CD4-positive, alpha-beta T cell (primary cell): ENCODE results near the gene CCDC154. TPM values are rescaled to one million over a fixed set of nuclear protein-coding genes. Genes with fewer than 3 reads are reported as not detected.

ENCODE experiments used
- ATAC-seq: fragments of 200-7000 bp; cut with Tn5 transposase; one replicate; pipeline ENCODE4 v1.10.0; 2022; ENCODE audit warnings: mild to moderate bottlenecking; ENCODE audit not compliant: poor library complexity
- CTCF ChIA-PET: fragments of 350-600 bp; sonication (Branson Sonifier 250); formaldehyde crosslinking; loops from one replicate; lab custom pipeline; 2021; ENCODE audit warnings: antibody characterized with exemption, inconsistent platforms; lab: Charles Lee
- POLR2A ChIA-PET: fragments of 350-600 bp; sonication (Branson Sonifier 250); formaldehyde crosslinking; loops from one replicate; lab custom pipeline; 2021; ENCODE audit warnings: antibody characterized with exemption, inconsistent platforms; lab: Charles Lee
- DNase-seq, 14 experiments: peaks; one replicate each; pipeline ENCODE4 v3.0.0-alpha.2; 2013 to 2020; ENCODE audit warnings: mixed read lengths in 2 of 14
- H3K27ac ChIP-seq, 2 donors: one replicate each; pipeline versions ENCODE4 v1.5.1 to v1.7.0; 2013; ENCODE audit warnings: low read length in 2 of 2, low read depth in 1 of 2, mild to moderate bottlenecking in 1 of 2
- H3K27me3 ChIP-seq, 2 experiments: 1 replicate in 1 of 2; 2 replicates in 1 of 2; pipeline versions ENCODE4 v1.6.1 to v1.7.0; 2013; ENCODE audit warnings: low read length in 2 of 2, control low read depth in 1 of 2, mild to moderate bottlenecking in 1 of 2, moderate library complexity in 1 of 2; ENCODE audit not compliant: insufficient read depth in 2 of 2, control insufficient read depth in 1 of 2
- H3K36me3 ChIP-seq: one replicate; pipeline ENCODE4 v1.6.1; 2013; ENCODE audit warnings: low read length, control low read depth; ENCODE audit not compliant: insufficient read depth
- H3K4me1 ChIP-seq: one replicate; pipeline ENCODE4 v1.6.1; 2013; ENCODE audit warnings: low read length, control low read depth; ENCODE audit not compliant: insufficient read depth
- H3K4me3 ChIP-seq: one replicate; pipeline ENCODE4 v1.5.1; 2013; ENCODE audit warnings: mild to moderate bottlenecking, low read length, moderate library complexity
- H3K9me3 ChIP-seq, 2 experiments: 1 replicate in 1 of 2; 2 replicates in 1 of 2; pipeline versions ENCODE4 v1.6.1 to v1.7.0; 2013; ENCODE audit warnings: low read length in 2 of 2, mild to moderate bottlenecking in 2 of 2, control low read depth in 1 of 2, moderate library complexity in 1 of 2; ENCODE audit not compliant: control insufficient read depth in 1 of 2, insufficient read depth in 1 of 2
- H3K27ac Mint-ChIP-seq: one replicate; pipeline ENCODE4 v1.8.0; 2020; ENCODE audit warnings: mixed read lengths
- H3K27me3 Mint-ChIP-seq: one replicate; pipeline ENCODE4 v1.8.0; 2021; ENCODE audit warnings: mixed read lengths
- H3K36me3 Mint-ChIP-seq: one replicate; pipeline ENCODE4 v1.8.0; 2021; ENCODE audit warnings: low read depth, mixed read lengths
- H3K4me1 Mint-ChIP-seq: one replicate; pipeline ENCODE4 v1.8.0; 2021; ENCODE audit warnings: low read depth, mixed read lengths
- H3K4me3 Mint-ChIP-seq: one replicate; pipeline ENCODE4 v1.8.0; 2020; ENCODE audit warnings: mild to moderate bottlenecking, mixed read lengths
- H3K9me3 Mint-ChIP-seq: one replicate; pipeline ENCODE4 v1.8.0; 2020; ENCODE audit warnings: mixed read lengths
- CTCF ChIP-seq: fragments of 200-600 bp; IDR thresholded peaks from one replicate; pipeline ENCODE4 v1.8.0; 2022; ENCODE audit warnings: antibody characterized with exemption, mild to moderate bottlenecking
- intact Hi-C, 2 experiments: fragments of 100-400 bp; cut with DNase I in 1 of 2; cut with micrococcal nuclease in 1 of 2; formaldehyde crosslinking; loops; one replicate each; pipeline versions ENCODE4 v1.15.1 to v1.9.0; 2023 to 2025; cut with DNase I, micrococcal nuclease
- total RNA-seq, 174 experiments: library from RNA in 2 of 174; stranded (reverse) in 2 of 174; gene quantifications; one replicate each; pipeline ENCODE4 v1.2.3 and lab custom pipeline; 2021 to 2026

CCDC154 gene
- total RNA-seq, 2 experiments from 2014 or later: 2.9 to 3.0 TPM

GRCh38 chr16:1387331-1387730 lies 57.0 kb downstream of the CCDC154 start:
- no peak overlapping the region for H3K4me3 ChIP-seq
- peaks cover 3% of the 10 kb centered on the region for H3K4me1 ChIP-seq
- H3K27ac Mint-ChIP-seq: no peak overlapping the region
- H3K9me3 ChIP-seq: no peaks in the 10 kb centered on the region
- no peaks in the 10 kb centered on the region for H3K27me3 Mint-ChIP-seq
- intact Hi-C loops: no loop called here
- no peak overlapping the region for H3K27ac ChIP-seq
- CTCF ChIA-PET: no interaction called here
- H3K27me3 ChIP-seq: no peaks in the 10 kb centered on the region
- no peak for DNase-seq
- no peak for ATAC-seq
- peaks cover 43% of the 10 kb centered on the region for H3K36me3 ChIP-seq
- no peak overlapping the region for H3K4me3 Mint-ChIP-seq
- H3K4me1 Mint-ChIP-seq: no peaks in the 10 kb centered on the region
- H3K9me3 Mint-ChIP-seq: no peaks in the 10 kb centered on the region
- H3K36me3 Mint-ChIP-seq: peaks cover 31% of the 10 kb centered on the region
- POLR2A ChIA-PET: interaction anchor here (0.6 kb wide), 1 partner anchor 43 kb away, joined by 3 read pairs; no protein-coding TSS in a partner anchor
- TF ChIP-seq CTCF: no peak

GRCh38 chr16:1385232-1385631 lies 59.1 kb downstream of the CCDC154 start:
- no peak for ATAC-seq
- TF ChIP-seq CTCF: no peak
- CTCF ChIA-PET: no interaction called here
- peaks cover 31% of the 10 kb centered on the region for H3K36me3 Mint-ChIP-seq
- H3K27me3 ChIP-seq: no peaks in the 10 kb centered on the region
- no peak overlapping the region for H3K4me3 Mint-ChIP-seq
- H3K4me1 Mint-ChIP-seq: peaks cover under 1% of the 10 kb centered on the region
- H3K4me3 ChIP-seq: no peak overlapping the region
- intact Hi-C loops: no loop called here
- H3K27ac ChIP-seq: no peak overlapping the region
- no peaks in the 10 kb centered on the region for H3K27me3 Mint-ChIP-seq
- H3K9me3 Mint-ChIP-seq: no peaks in the 10 kb centered on the region
- DNase-seq: no peak
- peaks cover 47% of the 10 kb centered on the region for H3K36me3 ChIP-seq
- H3K4me1 ChIP-seq: peaks cover 2% of the 10 kb centered on the region
- no peak overlapping the region for H3K27ac Mint-ChIP-seq
- no peaks in the 10 kb centered on the region for H3K9me3 ChIP-seq
- POLR2A ChIA-PET: no interaction called here

Other genes with a start within 250 kb of the CCDC154 start
- not detected for gene TPSG1, start 219.3 kb downstream of the CCDC154 start, total RNA-seq
- not detected for gene TPSB2, start 214.4 kb downstream of the CCDC154 start, total RNA-seq
- under 1 TPM in 1 of 2 experiments, not detected in 1; 0.22 TPM for gene TPSAB1, start 203.9 kb downstream of the CCDC154 start, total RNA-seq
- not detected for gene TPSD1, start 188.5 kb downstream of the CCDC154 start, total RNA-seq
- gene UBE2I, start 134.9 kb downstream of the CCDC154 start, total RNA-seq: 100 to 1,000 TPM; 247 to 252 TPM
- gene BAIAP3, start 110.9 kb downstream of the CCDC154 start, total RNA-seq: 10 to 100 TPM; 19.6 to 21.5 TPM
- gene TSR3, start 92.7 kb downstream of the CCDC154 start, total RNA-seq: 10 to 100 TPM; 19.9 to 21.4 TPM
- gene GNPTG, start 92.6 kb downstream of the CCDC154 start, total RNA-seq: 10 to 100 TPM; 27.6 to 32.0 TPM
- 10 to 100 TPM; 52.6 to 53.2 TPM for gene UNKL, start 29.9 kb downstream of the CCDC154 start, total RNA-seq
- 1 to 10 TPM; 6.9 to 7.6 TPM for gene UQCC4, start 23.8 kb downstream of the CCDC154 start, total RNA-seq
- under 1 TPM in 1 of 2 experiments, not detected in 1; 0.30 TPM for gene PERCC1, start 13.5 kb downstream of the CCDC154 start, total RNA-seq
- gene CLCN7, start 30.5 kb upstream of the CCDC154 start, total RNA-seq: 10 to 100 TPM; 70.5 to 76.2 TPM
- gene PTX4, start 44.4 kb upstream of the CCDC154 start, total RNA-seq: not detected
- gene TELO2, start 48.8 kb upstream of the CCDC154 start, total RNA-seq: 10 to 100 TPM; 29.7 to 30.8 TPM
- gene TMEM204, start 89.1 kb upstream of the CCDC154 start, total RNA-seq: 10 to 100 TPM; 20.5 to 22.1 TPM
- gene IFT140, start 167.5 kb upstream of the CCDC154 start, total RNA-seq: 1 to 10 TPM; 4.3 to 5.6 TPM
- 10 to 100 TPM; 14.1 to 15.2 TPM for gene CRAMP1, start 167.8 kb upstream of the CCDC154 start, total RNA-seq
- 1 to 10 TPM; 2.5 to 3.2 TPM for gene JPT2, start 233.7 kb upstream of the CCDC154 start, total RNA-seq